PC-9 (cell line): ENCODE results near the gene TERT. TPM values are rescaled to one million over a fixed set of nuclear protein-coding genes. Genes with fewer than 3 reads are reported as not detected.
"Not testable (repeated sequence)": the region's sequence is repeated elsewhere in the genome, so short reads cannot be mapped to it uniquely, and the experiment has no call there.

ENCODE experiments used
- BruUV-seq: library from RNA; stranded (reverse); fragments of 400-500 nt; replicated peaks from 2 replicates; lab custom pipeline; 2021; lab: Mats Ljungman, UMichigan
- CTCF ChIA-PET: fragments of 300-600 bp; sonication (Branson Sonifier 250); formaldehyde crosslinking; loops from one replicate; lab custom pipeline; 2022; ENCODE audit warnings: antibody characterized with exemption; lab: Charles Lee
- POLR2A ChIA-PET: fragments of 300-600 bp; sonication (Branson Sonifier 250); formaldehyde crosslinking; loops from one replicate; lab custom pipeline; 2022; ENCODE audit warnings: antibody characterized with exemption; ENCODE audit not compliant: unreplicated experiment; lab: Charles Lee
- DNase-seq, 2 experiments: peaks; one replicate each; pipeline versions ENCODE4 v3.0.0 to v3.0.0-alpha.2; 2015 to 2022; ENCODE audit warnings: mixed read lengths in 1 of 2
- H2AFZ ChIP-seq: fragments of 200-600 bp; sonication (generic); 2 replicates; pipeline ENCODE4 v1.8.1; 2017; ENCODE audit warnings: antibody characterized with exemption
- H3F3A ChIP-seq: fragments of 200-600 bp; sonication (generic); 2 replicates; pipeline ENCODE4 v1.8.1; 2017; ENCODE audit warnings: antibody characterized with exemption, mild to moderate bottlenecking, low read depth; ENCODE audit not compliant: insufficient read depth
- H3K27ac ChIP-seq: fragments of 200-600 bp; sonication (generic); 2 replicates; pipeline ENCODE4 v1.6.1; 2016; ENCODE audit warnings: mixed run types
- H3K27me3 ChIP-seq: fragments of 200-600 bp; sonication (generic); 2 replicates; pipeline ENCODE4 v1.6.1; 2016; ENCODE audit warnings: low read depth, mixed run types; ENCODE audit not compliant: insufficient read depth
- H3K36me3 ChIP-seq: fragments of 200-600 bp; sonication (generic); 2 replicates; pipeline ENCODE4 v1.6.1; 2016; ENCODE audit warnings: low read depth, mixed run types
- H3K4me1 ChIP-seq: fragments of 200-600 bp; sonication (generic); replicated peaks from 2 replicates; pipeline ENCODE4 v1.6.1; 2016; ENCODE audit warnings: mixed run types; ENCODE audit not compliant: insufficient read depth
- H3K4me2 ChIP-seq: fragments of 200-600 bp; sonication (generic); 2 replicates; pipeline ENCODE4 v1.6.1; 2017; ENCODE audit warnings: mixed run types
- H3K4me3 ChIP-seq: fragments of 200-600 bp; sonication (generic); 2 replicates; pipeline ENCODE4 v1.6.1; 2016; ENCODE audit warnings: mixed run types
- H3K79me2 ChIP-seq: fragments of 200-600 bp; sonication (generic); 2 replicates; pipeline ENCODE4 v1.6.1; 2017; ENCODE audit warnings: low read depth, mixed run types
- H3K9me2 ChIP-seq: fragments of 200-600 bp; sonication (generic); 2 replicates; pipeline ENCODE4 v1.8.1; 2017; ENCODE audit warnings: mild to moderate bottlenecking; ENCODE audit not compliant: insufficient read depth
- H3K9me3 ChIP-seq: fragments of 200-600 bp; sonication (generic); 2 replicates; pipeline ENCODE4 v1.8.1; 2016; ENCODE audit warnings: low read depth; ENCODE audit not compliant: insufficient read depth
- H4K20me1 ChIP-seq: fragments of 200-600 bp; sonication (generic); 2 replicates; pipeline ENCODE4 v1.8.1; 2017; ENCODE audit not compliant: insufficient read depth
- CTCF ChIP-seq: fragments of 200-600 bp; sonication (generic); conservative IDR thresholded peaks from 2 replicates; pipeline ENCODE4 v1.6.1; 2017; ENCODE audit warnings: mixed run types, antibody characterized with exemption, mild to moderate bottlenecking, moderate library complexity
- EZH2 ChIP-seq: fragments of 200-600 bp; sonication (generic); IDR thresholded peaks from 2 replicates; pipeline ENCODE4 v1.8.0; 2017; ENCODE audit warnings: antibody characterized with exemption, low read depth
- intact Hi-C: fragments of 100-400 bp; cut with micrococcal nuclease; formaldehyde crosslinking; loops from one replicate; pipeline ENCODE4 v1.10.0; 2022; ENCODE audit not compliant: unreplicated experiment
- total RNA-seq: library from RNA; stranded (reverse); gene quantifications from 2 replicates; pipeline ENCODE4 v1.2.3, GENCODE V29; 2021

The TERT gene
- total RNA-seq, 1 experiment from 2014 or later = 0.74 TPM

- H2AFZ ChIP-seq, BruUV-seq, H3F3A ChIP-seq, H3K4me3 ChIP-seq, H3K4me2 ChIP-seq, POLR2A ChIA-PET, H3K27me3 ChIP-seq, intact Hi-C loops, H3K27ac ChIP-seq, DNase-seq, H3K9me2 ChIP-seq, H3K9me3 ChIP-seq, CTCF ChIA-PET: not testable (repeated sequence)
- Histone ChIP-seq H4K20me1 (peaks cover 54% of the 10 kb centered on the region), H3K79me2 (peaks cover 31% of the 10 kb centered on the region), H3K36me3 (peaks cover 48% of the 10 kb centered on the region), H3K4me1 (peaks cover 13% of the 10 kb centered on the region)
Observed at GRCh38 chr5:1339139-1339817, 44.4 kb upstream of the TERT start.

GRCh38 chr5:1338506-1339070 is 43.7 kb upstream of the TERT start:
- peaks cover 6% of the 10 kb centered on the region for H3K4me1 ChIP-seq
- H2AFZ ChIP-seq = no peak overlapping the region
- H4K20me1 ChIP-seq = peaks cover 56% of the 10 kb centered on the region
- intact Hi-C loops = no loop called here
- CTCF ChIA-PET = no interaction called here
- peaks cover 48% of the 10 kb centered on the region for H3K36me3 ChIP-seq
- POLR2A ChIA-PET = no interaction called here
- no peaks in the 10 kb centered on the region for H3K9me2 ChIP-seq
- no peak overlapping the region for H3K4me2 ChIP-seq
- H3K27ac ChIP-seq = no peak overlapping the region
- no peak overlapping the region for H3K4me3 ChIP-seq
- no peak for DNase-seq
- peaks cover 25% of the 10 kb centered on the region for H3K79me2 ChIP-seq
- no peak for TF ChIP-seq EZH2
- BruUV-seq = no TSS peak
- no peaks in the 10 kb centered on the region for H3K27me3 ChIP-seq
- no peaks in the 10 kb centered on the region; the same call in 1 of the 2 replicates for H3F3A ChIP-seq
- no peaks in the 10 kb centered on the region for H3K9me3 ChIP-seq

GRCh38 chr5:1338196-1338490 is 43.3 kb upstream of the TERT start:
- Histone ChIP-seq H3K9me3 (no peaks in the 10 kb centered on the region), H2AFZ (no peak overlapping the region), H3K4me1 (peaks cover 1% of the 10 kb centered on the region; the same call in 1 of the 2 replicates), H3K27ac (no peak overlapping the region), H3K36me3 (peaks cover 49% of the 10 kb centered on the region), H3K4me2 (no peak overlapping the region), H3K79me2 (peaks cover 20% of the 10 kb centered on the region), H3K27me3 (no peaks in the 10 kb centered on the region), H4K20me1 (peaks cover 51% of the 10 kb centered on the region), H3K9me2 (no peaks in the 10 kb centered on the region), H3F3A (no peaks in the 10 kb centered on the region; the same call in 1 of the 2 replicates), H3K4me3 (no peak overlapping the region)
- no peak for DNase-seq
- no peak for TF ChIP-seq CTCF
- TF ChIP-seq EZH2 = no peak
- CTCF ChIA-PET = interaction anchor here (0.5 kb wide), 1 partner anchor 176 kb away, joined by 3 read pairs; no protein-coding TSS in a partner anchor
- POLR2A ChIA-PET = no interaction called here
- intact Hi-C loops = no loop called here
- BruUV-seq = no TSS peak

GRCh38 chr5:1337489-1338195 is 42.8 kb upstream of the TERT start:
- H3K9me2 ChIP-seq = no peaks in the 10 kb centered on the region
- BruUV-seq = no TSS peak
- no peak overlapping the region for H3K4me2 ChIP-seq
- DNase-seq = no peak
- no peaks in the 10 kb centered on the region for H3K27me3 ChIP-seq
- H3K27ac ChIP-seq = no peak overlapping the region
- no peak overlapping the region for H3K4me3 ChIP-seq
- ChIA-PET CTCF (interaction anchor here (0.5 kb wide), 1 partner anchor 175 kb away, joined by 3 read pairs; no protein-coding TSS in a partner anchor), POLR2A (no interaction called here)
- H3K36me3 ChIP-seq = peaks cover 47% of the 10 kb centered on the region
- H3K9me3 ChIP-seq = no peaks in the 10 kb centered on the region
- H3K4me1 ChIP-seq = no peaks in the 10 kb centered on the region
- intact Hi-C loops = no loop called here
- peaks cover 51% of the 10 kb centered on the region for H4K20me1 ChIP-seq
- peaks cover 15% of the 10 kb centered on the region for H3K79me2 ChIP-seq
- no peak overlapping the region for H2AFZ ChIP-seq
- peaks cover 1% of the 10 kb centered on the region; the same call in 1 of the 2 replicates for H3F3A ChIP-seq
- TF ChIP-seq CTCF (no peak), EZH2 (no peak)
